ENCODE data around the gene PNMA3.

DNA sequence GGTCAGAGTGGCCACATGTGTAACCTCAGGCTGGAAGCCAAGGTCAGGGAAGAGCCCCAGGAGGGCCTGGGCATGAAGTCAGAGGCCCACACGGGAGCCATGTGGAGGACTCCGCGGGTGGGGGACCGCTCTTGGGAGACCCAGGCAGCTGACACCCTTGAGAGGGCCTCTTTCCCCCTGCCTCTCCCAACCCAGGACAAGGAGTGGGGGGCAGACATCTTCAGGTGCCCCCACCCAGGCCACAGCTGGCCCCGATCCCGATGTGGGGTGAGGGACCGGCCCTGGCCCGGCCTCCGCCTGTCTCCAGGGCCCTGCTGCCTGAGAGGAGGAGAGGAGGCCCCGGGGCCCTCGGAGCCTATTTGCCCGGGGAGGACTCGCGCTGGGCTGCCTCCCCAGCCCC is 19.1 kb downstream of the PNMA3 start:
- TF ChIP-seq NFIC (IDR thresholded peaks at IDR 0.05) (no peak), TAF1 (IDR thresholded peaks at IDR 0.05; ENCODE audit: low read depth) (no peak), ZBTB7A (IDR thresholded peaks at IDR 0.05; ENCODE audit: low read depth) (no peak), CEBPB (IDR thresholded peaks at IDR 0.05) (no peak), YY1 (IDR thresholded peaks at IDR 0.05; ENCODE audit: low read depth) (no peak), CREB1 (IDR thresholded peaks at IDR 0.05; ENCODE audit: low read depth) (no peak)
- TF ChIP-seq, protein P1, sequence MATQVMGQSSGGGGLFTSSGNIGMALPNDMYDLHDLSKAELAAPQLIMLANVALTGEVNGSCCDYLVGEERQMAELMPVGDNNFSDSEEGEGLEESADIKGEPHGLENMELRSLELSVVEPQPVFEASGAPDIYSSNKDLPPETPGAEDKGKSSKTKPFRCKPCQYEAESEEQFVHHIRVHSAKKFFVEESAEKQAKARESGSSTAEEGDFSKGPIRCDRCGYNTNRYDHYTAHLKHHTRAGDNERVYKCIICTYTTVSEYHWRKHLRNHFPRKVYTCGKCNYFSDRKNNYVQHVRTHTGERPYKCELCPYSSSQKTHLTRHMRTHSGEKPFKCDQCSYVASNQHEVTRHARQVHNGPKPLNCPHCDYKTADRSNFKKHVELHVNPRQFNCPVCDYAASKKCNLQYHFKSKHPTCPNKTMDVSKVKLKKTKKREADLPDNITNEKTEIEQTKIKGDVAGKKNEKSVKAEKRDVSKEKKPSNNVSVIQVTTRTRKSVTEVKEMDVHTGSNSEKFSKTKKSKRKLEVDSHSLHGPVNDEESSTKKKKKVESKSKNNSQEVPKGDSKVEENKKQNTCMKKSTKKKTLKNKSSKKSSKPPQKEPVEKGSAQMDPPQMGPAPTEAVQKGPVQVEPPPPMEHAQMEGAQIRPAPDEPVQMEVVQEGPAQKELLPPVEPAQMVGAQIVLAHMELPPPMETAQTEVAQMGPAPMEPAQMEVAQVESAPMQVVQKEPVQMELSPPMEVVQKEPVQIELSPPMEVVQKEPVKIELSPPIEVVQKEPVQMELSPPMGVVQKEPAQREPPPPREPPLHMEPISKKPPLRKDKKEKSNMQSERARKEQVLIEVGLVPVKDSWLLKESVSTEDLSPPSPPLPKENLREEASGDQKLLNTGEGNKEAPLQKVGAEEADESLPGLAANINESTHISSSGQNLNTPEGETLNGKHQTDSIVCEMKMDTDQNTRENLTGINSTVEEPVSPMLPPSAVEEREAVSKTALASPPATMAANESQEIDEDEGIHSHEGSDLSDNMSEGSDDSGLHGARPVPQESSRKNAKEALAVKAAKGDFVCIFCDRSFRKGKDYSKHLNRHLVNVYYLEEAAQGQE (IDR thresholded peaks at IDR 0.05; ENCODE audit: low read depth): no peak
- TF ChIP-seq, protein P2, sequence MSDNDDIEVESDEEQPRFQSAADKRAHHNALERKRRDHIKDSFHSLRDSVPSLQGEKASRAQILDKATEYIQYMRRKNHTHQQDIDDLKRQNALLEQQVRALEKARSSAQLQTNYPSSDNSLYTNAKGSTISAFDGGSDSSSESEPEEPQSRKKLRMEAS (IDR thresholded peaks at IDR 0.05): no peak

Measured in Ishikawa (cell line).